ENCODE measurements around the gene TULP1.
"Not testable (repeated sequence)": the region's sequence is repeated elsewhere in the genome, so short reads cannot be mapped to it uniquely, and the experiment has no call there.

Gene TULP1

DNA sequence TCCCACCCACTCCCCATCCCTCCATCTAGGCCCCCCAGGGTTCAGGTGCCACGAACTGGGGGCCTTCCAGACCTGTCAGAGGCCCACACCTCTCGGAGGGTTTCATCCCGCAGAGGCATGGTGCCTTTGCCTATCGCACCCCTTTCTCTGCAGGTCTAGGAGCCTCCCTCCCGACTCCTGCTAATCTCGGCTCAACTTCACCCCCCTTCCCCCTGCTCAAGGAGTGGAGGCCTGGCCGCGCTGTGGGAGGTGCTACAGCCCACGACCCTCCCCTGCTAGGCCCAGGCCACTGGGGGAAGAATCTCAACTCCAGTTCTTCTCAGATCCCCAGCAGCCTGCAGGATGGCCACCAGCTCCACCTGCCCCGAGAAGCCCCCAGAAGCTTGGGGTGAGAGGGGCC lies at the start of gene TULP1:
Gene TULP1 (minus strand): TSS at position 157 of the 400 bp plus-strand sequence. CDS start 38 bp downstream, at position 119.
- no peak for DNase-seq

DNA sequence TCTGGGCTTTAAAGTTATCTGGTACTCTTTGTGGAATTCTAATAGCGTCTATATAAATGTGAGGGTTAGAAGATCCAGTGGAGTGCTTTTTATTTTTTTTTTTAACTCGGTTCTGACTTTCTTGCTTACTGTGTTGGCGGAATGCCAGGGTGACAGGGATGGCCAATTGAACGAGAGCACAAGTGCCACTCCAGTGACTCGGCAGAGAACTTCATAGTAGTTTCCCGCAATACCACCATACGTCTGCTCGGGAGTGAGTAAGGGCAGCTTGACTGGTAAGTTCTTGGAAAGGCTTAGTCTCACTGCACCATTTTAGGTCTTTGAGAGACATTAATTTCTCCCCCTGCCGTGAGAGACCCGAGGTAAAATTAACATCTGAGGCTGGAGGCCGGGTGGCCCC lies 49.4 kb upstream of the TULP1 start:
- no peak for DNase-seq

DNA sequence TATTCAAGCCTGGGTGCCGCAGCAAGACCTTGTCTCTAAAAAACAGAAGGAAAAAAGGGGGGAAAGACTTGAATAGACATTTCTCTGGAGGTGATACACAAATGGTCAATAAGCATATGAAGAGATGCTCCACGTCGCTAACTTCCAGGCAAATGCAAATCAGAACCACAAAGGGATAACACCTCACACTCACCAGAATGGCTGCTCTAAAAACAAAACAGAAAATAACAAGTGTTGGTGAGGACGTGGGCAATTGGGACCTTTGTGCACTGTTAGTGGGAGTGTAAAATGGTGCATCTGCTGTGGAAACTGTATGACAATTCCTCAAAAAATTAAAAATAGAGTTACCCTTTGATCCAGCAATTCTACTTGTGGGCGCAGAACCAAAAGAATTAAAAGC lies 48.4 kb upstream of the TULP1 start:
- DNase-seq: no peak

DNA sequence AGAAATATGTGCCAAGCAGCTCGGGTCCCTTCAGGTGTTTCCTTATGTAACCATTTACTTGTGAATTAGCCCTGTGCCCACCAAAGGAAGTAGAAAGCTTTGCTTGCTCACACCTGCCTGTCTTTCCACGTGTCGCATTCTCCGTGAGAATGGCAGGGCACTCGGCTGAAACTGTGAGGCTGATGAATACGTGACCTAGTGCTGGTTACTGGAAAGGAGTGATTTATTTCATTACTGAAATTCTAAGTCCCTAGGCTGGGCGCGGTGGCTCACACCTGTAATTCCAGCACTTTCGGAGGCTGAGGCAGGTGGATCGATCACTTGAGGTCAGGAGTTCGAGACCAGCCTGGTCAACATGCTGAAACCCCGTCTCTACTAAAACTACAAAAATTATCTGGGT lies 45.9 kb upstream of the TULP1 start:
- no peak for DNase-seq

DNA sequence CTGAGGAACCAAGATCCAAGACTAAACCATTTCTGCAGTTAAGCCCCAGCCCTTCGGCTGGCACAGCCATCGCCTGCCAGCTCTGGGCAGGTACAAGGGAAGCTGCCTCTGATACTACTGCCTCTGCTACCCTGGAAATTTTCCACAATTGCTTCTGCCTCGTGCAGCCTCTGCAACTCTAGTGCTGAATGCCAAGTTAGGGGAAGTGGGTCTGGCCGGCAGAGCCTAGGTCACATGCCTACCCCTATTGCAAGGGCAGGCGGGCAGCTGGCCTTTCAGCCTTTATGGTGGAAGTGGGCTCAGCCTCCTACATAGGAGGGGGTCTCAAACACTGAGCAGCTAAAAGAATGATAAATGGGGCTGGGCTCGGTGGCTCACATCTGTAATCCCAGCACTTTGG lies 44.5 kb upstream of the TULP1 start:
- no peak for DNase-seq

DNA sequence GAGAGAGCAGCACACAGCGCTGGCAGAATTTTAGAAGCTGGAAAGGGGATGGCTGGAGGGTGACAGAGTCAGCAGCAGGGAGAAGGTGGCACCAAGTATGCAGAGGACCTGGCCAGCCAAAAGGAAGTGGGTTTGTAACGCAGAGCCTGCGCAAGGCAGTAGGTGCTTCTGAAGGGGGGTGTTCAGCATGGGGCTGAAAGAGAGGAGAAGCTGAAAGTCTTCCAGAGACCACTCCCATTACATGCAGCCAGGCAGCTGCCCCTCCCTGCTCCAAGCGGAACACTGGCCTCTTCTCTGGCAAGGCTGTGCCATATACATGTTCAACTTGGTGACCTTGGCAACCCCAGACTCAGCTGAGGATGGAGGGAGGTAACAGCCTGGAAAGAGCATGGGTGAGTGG lies 42.1 kb upstream of the TULP1 start:
- DNase-seq: no peak

DNA sequence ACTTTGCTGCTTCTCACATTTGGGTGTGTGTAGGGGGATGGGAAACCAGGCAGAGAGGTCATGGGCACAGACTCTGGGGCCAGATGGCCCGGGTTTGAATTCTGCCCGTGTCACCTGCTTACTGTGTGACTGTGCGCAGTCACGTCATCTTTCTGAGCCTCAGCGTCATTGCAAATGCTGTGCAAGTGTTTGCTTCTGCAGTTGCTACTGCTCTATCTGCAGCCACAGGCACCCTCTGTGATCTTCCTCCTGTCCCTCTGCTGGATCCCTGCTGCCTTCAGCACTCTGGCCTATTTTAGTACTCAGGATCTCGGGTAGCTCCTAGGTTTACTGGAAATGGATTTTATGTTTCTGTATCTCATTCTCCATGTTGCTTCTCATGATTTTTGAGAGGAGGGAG lies 40.6 kb upstream of the TULP1 start:
- no peak for DNase-seq

DNA sequence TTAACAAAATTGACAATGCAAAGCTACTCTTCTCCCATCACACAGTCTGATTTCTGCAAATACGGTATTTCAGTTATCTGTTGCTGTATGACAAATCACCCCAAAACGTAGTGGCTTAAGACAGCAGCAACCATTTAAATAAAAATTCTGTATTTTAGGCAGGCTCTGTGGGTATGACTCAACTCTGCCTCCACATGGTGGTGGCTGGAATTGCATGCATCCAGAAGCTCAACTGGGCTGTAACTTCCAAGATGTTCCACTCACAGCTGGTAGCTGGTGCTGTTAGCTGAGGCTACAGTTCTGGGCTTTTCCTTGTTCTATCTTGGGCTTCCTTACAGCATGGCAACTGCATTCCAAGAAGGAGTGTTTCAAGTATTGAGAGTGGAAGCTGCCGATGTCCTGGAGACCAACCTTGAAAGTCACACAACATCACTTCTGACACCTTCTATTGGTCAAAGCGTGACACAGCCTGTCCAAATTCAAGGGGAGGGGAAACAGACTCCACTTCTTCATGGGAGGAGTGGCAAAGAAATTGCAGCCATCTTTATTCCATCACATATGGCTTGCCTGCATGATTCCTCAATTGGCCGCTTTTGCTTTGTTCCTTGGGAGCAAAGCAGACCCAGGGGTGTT lies 39.7 kb upstream of the TULP1 start:
- no peak for DNase-seq

DNA sequence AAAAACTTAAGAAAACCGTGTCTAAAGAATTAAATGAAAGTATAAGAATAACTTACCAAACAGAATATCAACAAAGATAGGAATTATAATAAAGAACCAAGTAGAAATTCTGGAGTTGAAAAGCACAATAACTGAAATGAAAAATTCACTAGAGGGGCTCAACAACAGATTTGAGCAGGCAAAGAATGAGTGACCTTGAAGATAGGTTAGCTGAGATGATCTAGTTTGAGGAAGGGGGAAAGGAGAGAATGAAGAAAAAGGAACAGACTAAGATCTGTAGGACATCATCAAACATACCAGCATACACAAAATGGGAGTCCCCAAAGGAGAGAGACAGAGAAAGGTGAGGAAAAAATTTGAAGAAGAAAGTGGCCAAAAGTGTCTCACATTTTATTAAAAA lies 37.7 kb upstream of the TULP1 start:
- DNase-seq: no peak

DNA sequence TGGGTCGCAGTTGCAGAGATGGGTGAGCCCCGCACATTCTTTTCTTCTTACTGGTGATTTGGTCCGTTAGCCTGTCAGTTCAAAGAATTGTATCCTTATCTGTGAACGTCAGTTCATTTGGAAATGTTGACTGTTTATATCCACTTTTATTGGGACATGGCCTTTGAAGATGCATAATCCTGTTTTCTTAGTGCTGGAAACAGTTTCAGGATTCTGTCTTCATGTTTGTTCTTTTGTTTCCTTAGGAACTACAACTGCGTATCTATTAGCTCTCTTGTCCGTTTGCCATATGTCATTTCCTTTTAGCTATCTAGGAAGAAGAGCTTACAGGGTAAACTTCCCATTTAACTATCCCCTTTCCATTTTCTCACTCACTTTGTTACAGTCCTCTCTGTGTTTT lies 35.0 kb upstream of the TULP1 start:
- no peak for DNase-seq

DNA sequence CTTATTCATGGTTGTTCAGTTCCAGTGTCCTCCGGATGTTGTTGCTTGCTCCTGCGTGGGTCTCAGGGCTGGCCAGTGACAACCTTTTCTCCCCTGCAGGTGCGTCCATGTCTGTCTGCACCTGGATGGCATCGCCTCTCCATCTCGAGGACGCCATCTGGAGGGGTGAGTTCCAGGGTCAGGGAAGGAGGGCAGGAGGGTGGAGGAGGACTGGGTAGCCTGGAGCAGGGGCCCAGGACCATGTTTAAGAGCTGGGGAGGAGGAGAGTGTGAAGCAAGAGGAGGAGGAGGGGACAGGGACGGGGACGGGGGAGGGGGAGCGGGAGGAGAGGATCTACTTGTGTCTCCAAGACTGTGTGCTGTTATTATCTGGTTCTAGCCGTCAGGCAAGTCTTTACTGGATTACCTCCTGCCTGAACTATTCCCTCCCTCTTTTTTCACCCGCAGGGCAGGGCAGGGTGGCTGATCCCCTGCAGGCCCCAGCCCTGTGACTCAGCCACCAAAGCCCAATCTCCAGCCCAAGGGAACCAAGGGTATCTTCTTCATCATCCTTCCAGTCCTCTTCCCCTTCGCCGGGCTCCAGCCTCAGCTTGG lies 32.2 kb upstream of the TULP1 start:
- DNase-seq: no peak

DNA sequence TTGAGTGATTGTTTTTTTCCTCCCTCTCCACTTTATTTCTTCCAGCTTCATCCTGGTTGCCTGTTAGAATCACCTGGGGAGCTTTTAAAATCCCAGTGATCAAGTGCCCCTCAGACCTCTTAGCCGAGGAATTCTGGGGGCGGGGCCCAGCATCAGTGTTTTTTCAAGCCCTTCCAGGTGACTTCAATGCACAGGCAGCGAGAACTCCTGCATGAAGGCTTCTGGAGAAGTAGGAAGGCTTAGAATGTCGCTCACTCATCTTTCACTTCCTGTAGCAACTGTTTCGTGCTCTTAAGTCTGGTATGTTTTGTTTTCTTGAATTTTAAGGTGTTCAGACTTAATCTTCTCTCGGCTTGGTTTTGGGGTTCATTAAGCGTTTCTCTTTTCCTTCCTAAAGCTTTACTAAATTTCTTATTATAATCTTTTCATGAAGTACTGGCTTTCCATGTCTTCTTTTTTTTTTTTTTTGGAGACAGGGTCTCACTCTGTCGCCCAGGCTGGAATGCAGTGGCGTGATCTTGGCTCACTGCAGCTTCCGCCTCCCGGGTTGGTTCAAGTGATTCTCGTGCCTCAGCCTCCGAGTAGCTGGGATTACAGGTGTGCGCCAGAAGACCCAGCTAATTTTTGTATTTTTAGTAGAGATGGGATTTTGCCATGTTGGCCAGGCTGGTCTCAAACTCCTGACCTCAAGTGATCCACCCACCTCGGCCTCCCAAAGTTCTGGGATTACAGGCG lies 30.9 kb upstream of the TULP1 start:
- no peak for DNase-seq

DNA sequence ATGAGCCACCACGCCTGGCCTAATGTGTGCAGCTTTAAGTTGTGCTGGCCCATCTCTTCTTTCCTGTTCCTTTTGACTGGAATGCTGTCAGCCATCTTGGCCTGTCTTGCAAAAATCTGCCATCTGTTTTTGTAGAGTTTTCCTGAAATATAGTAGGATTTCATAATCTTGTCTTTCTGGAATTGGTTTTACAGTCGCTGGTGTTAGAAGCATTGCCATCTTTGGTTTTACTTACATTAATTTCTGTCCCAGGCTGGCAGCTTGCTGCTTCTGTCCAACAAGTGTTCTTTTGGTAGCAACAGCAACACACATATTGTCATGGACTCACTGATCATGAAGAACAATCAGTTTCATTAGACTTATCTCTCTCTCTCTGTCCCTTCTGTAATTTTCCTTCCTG lies 29.1 kb upstream of the TULP1 start:
- no peak for DNase-seq

DNA sequence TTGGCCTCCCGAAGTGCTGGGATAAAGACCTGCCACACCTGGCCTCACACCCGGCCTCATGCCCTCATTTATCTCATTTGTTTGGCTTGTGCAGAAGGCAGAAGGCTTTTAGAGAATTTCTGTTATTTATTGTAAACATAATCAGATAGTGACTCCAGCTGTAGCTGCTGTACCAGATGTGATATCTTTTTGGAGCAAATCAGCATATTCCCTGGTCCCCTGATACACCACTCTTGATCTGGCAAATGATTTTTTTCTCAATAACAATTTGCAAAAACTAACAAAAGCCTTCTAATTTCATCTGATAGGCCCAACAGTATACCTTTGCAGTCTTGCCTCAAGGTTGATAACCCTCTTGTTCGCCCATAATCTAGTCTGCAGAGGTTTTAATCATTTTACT lies 26.5 kb upstream of the TULP1 start:
- no peak for DNase-seq

DNA sequence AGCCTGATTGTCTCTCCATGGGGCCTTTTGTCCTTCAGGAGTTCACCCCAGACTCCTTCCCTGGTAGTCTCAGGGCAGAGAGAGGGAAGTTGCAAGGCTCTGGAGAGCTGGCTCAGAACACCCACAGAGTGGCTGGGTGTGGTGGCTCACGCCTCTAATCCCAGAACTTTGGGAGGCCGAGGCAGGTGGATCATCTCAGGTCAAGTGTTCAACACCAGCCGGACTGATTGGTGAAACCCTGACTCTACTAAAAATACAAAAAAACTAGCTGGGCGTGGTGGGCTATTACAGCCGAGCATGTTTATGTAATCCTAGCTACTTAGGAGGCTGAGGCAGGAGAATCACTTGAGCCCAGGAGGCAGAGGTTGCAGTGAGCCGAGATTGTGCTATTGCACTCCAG lies 23.2 kb upstream of the TULP1 start:
- DNase-seq: not testable (repeated sequence)

DNA sequence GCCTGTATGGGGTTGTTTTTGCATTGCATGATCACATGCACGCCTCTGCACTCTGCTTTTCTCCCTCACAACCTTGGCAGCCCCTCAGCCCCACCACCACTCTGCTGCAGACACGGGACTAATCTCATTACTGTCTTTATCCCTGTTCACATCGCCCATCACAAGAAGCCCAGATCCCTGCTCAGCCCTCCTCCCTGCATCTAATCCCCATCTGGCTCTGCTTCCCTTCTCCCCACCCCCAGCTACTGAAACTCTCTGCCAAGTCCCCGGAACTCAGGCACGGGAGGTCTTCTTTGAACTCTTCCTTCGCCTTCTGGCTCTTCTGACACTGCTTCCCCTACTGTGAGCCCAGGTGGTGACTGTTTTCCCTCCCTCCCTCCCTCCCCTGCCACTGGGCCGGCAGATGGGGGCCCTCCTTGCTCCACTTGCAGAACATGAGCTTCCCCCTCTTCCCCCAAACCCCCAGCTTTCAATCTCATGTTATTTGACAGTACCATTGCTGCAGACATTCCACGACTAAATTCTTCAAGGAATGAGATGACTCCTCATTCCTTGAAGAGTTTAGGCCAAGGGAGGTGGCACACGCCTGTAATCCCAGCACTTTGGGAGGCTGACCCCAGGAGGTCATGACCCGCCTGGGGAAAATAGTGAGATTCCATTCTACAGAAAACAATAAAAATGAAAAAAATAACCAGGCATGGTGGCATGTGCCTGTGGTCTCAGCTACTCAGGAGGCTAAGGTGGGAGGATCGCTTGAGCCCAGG lies 21.9 kb upstream of the TULP1 start:
- no peak for DNase-seq

DNA sequence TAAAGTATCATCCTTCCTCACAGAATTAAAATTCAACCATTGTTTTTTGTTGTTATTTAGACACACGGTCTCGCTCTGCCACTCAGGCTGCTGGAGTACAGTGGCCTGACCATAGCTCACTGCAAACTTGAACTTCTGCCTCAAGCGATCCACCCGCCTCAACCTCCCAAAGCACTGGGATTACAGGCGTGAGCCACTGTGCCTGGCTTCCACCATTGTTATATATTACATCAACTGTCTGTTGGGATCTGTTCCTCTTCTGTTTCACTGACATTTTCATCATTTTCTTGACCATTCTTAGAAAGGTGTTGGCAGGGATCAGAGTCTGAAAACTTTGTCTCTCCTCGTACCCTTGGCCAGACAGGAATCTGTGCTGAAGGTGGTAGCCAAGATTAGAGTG lies 21.3 kb upstream of the TULP1 start:
- DNase-seq: no peak

DNA sequence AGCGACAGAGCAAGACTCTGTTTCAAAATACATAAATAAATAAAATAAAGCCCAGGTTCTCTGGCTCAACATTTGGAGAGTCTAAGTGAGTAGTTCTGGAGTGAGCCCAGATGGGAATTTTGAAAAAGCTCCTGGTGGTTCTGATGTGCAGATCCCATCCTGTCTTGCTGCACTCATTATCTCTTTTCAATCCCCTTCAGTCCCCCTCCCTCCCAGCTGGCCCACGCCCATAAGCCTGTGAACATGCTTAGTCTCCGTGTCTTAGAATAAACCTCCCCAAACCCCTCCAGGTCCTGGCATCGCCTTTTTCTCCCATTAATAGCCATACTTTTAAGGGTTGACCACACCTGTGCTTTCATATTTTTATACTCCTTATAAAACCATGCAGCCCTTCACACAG lies 19.4 kb upstream of the TULP1 start:
- no peak for DNase-seq

DNA sequence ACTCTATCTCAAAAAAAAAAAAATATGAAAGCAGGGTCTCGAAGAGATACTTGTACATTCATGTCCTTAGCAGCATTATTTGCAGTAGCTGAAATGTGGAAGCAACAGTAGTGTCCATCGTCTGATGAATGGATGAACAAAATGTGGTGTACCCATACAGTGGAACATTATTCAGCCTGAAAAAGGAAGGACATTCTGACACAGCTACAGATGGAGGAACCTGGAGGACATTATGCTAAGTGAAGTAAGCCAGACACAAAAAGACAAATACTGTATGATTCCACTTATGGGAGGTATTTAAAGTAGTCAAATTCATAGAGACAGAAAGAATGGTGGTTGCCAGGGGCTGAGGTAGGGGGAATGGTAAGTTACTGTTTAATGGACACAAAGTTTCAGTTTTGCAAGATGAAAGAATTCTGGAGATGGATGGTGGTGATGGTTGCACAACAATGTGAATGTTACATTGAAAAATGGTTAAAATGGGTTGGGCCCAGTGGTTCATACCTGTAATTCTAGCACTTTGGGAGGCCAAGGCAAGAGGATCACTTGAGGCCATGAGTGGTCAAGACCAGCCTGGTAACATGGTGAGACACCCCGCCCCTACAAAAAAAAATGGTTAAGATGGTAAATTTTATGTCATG lies 11.8 kb upstream of the TULP1 start:
- no peak for DNase-seq

DNA sequence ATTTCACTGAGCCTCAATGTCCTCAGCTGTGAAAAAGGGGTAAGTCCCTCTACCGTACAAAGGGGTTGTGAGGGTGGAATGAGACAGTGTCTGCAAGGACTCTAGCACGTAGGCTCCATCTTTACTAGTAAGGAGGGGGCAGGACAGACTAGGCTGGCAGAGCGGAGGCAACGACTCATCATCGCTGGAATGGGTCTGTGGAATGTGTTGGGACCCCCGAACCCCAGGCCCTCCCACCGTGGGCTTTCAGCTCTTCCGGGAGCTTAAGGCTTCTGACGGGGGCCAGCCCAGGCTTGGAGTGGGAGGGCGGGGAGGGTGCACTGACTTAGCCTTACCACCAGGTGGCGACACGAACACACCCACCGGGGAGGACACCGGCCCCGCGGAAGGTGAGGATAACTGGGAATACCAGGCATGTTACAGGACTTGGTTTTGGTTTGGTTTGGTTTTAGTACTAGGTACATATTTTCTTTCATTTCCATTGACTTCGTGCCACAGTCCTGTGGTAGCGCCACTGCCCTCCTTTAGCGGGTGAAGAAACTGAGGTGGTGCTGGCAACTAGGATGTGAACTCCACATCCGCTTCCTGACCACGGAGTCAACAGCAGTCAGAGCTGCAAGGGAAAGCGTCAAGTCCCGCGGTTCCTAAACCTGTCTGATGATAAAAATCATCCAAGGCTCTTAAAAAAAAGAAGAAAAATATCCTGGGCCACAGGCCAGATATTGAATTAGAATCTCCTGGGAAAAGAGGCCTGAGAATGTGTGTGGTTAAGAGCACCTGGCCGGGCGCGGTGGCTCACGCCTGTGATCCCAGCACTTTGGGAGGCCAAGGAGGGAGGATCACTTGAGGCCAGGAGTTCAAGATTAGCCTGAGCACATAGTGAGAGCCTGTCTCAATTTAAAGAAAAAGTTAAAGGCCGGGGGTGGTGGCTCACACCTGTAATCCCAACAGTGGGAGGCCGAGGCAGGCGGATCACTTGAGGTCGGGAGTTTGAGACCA lies 10.3 kb upstream of the TULP1 start:
- DNase-seq: no peak

DNA sequence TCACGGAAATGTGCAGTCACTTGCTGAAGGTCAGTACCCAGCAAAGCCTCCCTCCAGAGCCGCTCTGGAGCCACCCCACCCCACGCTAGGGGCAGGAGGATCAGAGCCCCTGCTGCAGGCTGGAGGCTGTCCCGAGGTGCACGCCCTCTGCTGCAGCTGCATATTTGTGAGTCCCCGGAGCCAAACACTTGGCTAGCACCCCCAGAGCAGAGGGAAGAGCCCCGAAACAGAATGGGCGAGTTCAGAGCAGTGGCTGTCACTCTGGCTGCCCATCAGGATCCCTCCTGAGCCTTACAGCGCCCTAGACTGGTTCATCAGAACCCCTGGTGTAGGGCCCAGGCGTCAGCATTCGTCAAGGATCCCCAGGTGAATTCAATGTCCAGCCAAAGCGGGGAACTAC lies 9.5 kb upstream of the TULP1 start:
- DNase-seq: no peak

DNA sequence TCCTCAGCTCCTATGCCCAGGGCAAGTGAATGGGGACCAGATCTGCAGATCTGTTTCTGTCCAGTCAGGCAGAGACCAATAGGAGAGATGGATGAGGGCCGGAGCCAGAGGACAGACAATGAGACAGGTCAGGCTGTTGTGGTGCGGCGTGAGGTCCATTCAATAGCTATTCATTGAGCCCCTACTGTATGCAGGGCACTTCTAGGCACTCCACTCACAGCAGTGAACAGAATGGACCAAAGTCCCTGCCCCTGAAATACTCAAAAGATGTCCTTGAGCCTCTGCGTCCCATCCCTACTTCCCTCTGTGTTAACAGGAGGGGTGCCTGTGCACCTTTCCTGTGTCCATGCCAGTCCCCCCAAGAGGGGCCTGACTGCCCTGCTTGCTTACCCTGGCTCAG lies 8.5 kb upstream of the TULP1 start:
- no peak for DNase-seq
